Muscle layer of colon (tissue), 2 donors: ENCODE data around the gene ZNF140.

Experiments used
- H3K27ac ChIP-seq: one replicate; pipeline ENCODE4 v1.7.0; 2013; ENCODE audit warnings: low read depth, mild to moderate bottlenecking, low read length, moderate library complexity
- H3K27me3 ChIP-seq, 2 donors: one replicate each; pipeline ENCODE4 v1.7.0; 2013; ENCODE audit warnings: low read length in 2 of 2, mild to moderate bottlenecking in 2 of 2; ENCODE audit not compliant: insufficient read depth in 2 of 2, control insufficient read depth in 1 of 2
- H3K36me3 ChIP-seq: one replicate; pipeline ENCODE4 v1.7.0; 2013; ENCODE audit warnings: mild to moderate bottlenecking, low read length; ENCODE audit not compliant: insufficient read depth
- H3K4me1 ChIP-seq: one replicate; pipeline ENCODE4 v1.7.0; 2013; ENCODE audit warnings: mild to moderate bottlenecking, low read length; ENCODE audit not compliant: insufficient read depth
- H3K4me3 ChIP-seq, 2 donors: one replicate each; pipeline ENCODE4 v1.7.0; 2013; ENCODE audit warnings: low read length in 2 of 2, low read depth in 1 of 2, mild to moderate bottlenecking in 1 of 2, moderate library complexity in 1 of 2
- H3K9ac ChIP-seq: one replicate; pipeline ENCODE4 v1.7.0; 2013; ENCODE audit warnings: low read length
- H3K9me3 ChIP-seq: one replicate; pipeline ENCODE4 v1.7.0; 2013; ENCODE audit warnings: mild to moderate bottlenecking, low read length
- donor health status: abdominal sarcoma.
- donor health status: Adenocarcinoma of cecum.

ZNF140 gene

GRCh38 chr12:133135747-133136146 lies 55.0 kb downstream of the ZNF140 start:
- no peak overlapping the region for H3K27ac ChIP-seq
- H3K9me3 ChIP-seq, result peaks cover 51% of the 10 kb centered on the region
- H3K27me3 ChIP-seq, result no peaks in the 10 kb centered on the region
- peak overlapping the region in 1 of 2 donors; percentile 12 for H3K4me3 ChIP-seq
- H3K36me3 ChIP-seq, result peaks cover 36% of the 10 kb centered on the region
- peaks cover 4% of the 10 kb centered on the region for H3K4me1 ChIP-seq
- H3K9ac ChIP-seq, result no peak overlapping the region

DNA sequence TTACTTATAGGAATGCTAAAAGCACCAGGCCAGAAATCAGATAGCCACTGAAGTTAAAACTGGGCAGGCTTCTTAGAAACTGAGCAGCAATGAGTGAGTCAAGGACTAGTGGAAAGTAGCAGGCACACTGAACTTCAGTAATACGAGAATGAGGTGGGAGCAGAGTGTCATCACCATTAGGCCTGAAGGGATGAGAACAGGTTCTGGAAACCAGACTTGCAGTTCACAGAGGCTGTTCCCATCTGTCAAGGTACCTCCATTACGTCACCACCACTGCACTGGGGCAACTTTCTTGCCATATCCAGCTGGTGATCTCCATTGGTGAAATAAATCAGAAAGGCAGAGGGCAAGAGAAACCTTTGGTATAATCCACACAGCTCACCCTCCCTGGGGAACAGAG lies 65.3 kb downstream of the ZNF140 start:
- peaks cover 23% of the 10 kb centered on the region for H3K36me3 ChIP-seq
- no peak overlapping the region for H3K4me3 ChIP-seq
- no peaks in the 10 kb centered on the region for H3K4me1 ChIP-seq
- no peaks in the 10 kb centered on the region for H3K27me3 ChIP-seq
- no peak overlapping the region for H3K9ac ChIP-seq
- peaks cover 36% of the 10 kb centered on the region for H3K9me3 ChIP-seq
- no peak overlapping the region for H3K27ac ChIP-seq

DNA sequence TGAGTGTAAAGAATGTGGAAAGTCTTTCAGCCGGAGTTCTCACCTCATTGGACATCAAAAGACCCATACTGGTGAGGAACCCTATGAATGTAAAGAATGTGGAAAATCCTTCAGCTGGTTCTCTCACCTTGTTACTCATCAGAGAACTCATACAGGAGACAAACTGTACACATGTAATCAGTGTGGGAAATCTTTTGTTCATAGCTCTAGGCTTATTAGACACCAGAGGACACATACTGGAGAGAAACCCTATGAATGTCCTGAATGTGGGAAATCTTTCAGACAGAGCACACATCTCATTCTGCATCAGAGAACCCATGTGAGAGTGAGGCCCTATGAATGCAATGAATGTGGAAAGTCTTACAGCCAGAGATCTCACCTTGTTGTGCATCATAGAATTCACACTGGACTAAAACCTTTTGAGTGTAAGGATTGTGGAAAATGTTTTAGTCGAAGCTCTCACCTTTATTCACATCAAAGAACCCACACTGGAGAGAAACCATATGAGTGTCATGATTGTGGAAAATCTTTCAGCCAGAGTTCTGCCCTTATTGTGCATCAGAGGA lies 75.5 kb downstream of the ZNF140 start:
- H3K27me3 ChIP-seq, result no peaks in the 10 kb centered on the region
- H3K36me3 ChIP-seq, result peaks cover 52% of the 10 kb centered on the region
- H3K27ac ChIP-seq, result no peak overlapping the region
- H3K9me3 ChIP-seq, result peaks cover 66% of the 10 kb centered on the region
- peak overlapping the region in 1 of 2 donors; percentile 36 for H3K4me3 ChIP-seq
- H3K4me1 ChIP-seq, result no peaks in the 10 kb centered on the region
- no peak overlapping the region for H3K9ac ChIP-seq
